T1000 (cell line): ENCODE data around the gene CFD.

Source experiments
- DNase-seq: peaks from one replicate; lab custom pipeline; 2025; ENCODE audit warnings: mixed read lengths; lab: John Stamatoyannopoulos, UW

The CFD gene

GRCh38 chr19:906480-906879 lies 47.0 kb downstream of the CFD start:
- no peak for DNase-seq

- DNase-seq, result no peak
Measured at GRCh38 chr19:907183-907853, 47.9 kb downstream of the CFD start.

GRCh38 chr19:911197-912033 lies 52.0 kb downstream of the CFD start:
- no peak for DNase-seq

DNA sequence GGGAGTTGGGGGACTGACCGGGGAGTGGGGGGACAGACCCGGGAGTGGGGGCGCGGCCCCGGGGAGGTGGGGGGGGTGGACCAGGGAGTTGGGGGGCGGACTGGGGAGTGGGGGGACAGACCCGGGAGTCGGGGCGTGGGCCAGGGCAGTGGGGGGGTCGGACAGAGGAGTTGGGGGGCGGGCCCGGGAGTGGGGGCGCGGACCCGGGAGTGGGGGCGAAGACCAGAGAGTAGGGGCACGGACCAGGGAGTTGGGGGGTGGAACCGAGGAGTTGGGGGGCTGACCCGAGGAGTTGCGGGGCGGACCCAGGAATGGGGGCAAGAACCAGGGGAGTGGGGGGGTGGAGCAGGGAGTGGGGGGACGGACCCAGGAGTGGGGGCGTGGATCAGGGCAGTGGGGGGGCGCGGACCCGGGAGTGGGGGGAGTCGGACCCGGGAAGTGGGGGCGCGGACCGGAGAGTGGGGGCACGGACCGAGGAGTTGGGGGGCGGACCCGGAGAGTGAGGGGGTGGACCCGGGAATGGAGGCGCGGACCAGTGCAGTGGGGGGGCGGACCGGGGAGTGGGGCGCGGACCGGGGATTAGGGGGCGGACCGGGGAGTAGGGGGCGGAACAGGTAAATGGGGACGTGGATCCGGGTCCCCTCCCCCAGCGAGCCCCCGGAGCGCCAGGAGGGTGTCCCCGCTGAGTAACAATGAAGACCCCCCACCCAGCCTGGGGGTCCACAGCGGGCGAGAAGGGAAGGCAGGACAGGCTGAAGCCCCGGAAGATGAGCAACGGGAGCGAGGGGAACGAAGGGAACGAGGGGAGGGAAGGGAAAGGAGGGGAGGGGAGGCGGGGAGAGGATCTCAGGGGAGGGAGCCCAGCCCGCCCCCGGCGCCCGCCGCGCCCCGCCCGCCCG lies 53.0 kb downstream of the CFD start:
- DNase-seq, result no peak
